Trophoblast cell (in vitro differentiated cells and primary cell): ENCODE results near the gene P3H3.

Source experiments
- DNase-seq, 2 donors: peaks; one replicate each; pipeline ENCODE4 v3.0.0-alpha.2; 2016
- H2AFZ ChIP-seq: 2 replicates; pipeline ENCODE4 v1.6.1; 2013; ENCODE audit warnings: low read length, moderate library complexity, mild to moderate bottlenecking; ENCODE audit not compliant: insufficient read depth, poor library complexity
- H2AK5ac ChIP-seq: 2 replicates; pipeline ENCODE4 v1.6.1; 2013; ENCODE audit warnings: mild to moderate bottlenecking, low read length
- H2BK120ac ChIP-seq: 2 replicates; pipeline ENCODE4 v1.6.1; 2013; ENCODE audit warnings: low read length, mild to moderate bottlenecking, moderate library complexity; ENCODE audit not compliant: insufficient read depth, poor library complexity
- H2BK12ac ChIP-seq: 2 replicates; pipeline ENCODE4 v1.6.1; 2013; ENCODE audit warnings: mild to moderate bottlenecking, low read length, moderate library complexity
- H2BK5ac ChIP-seq: 2 replicates; pipeline ENCODE4 v1.6.1; 2013; ENCODE audit warnings: low read length, low read depth, moderate library complexity, mild to moderate bottlenecking; ENCODE audit not compliant: poor library complexity
- H3K14ac ChIP-seq: 2 replicates; pipeline ENCODE4 v1.6.1; 2013; ENCODE audit warnings: mild to moderate bottlenecking, low read length
- H3K18ac ChIP-seq: 2 replicates; pipeline ENCODE4 v1.6.1; 2013; ENCODE audit warnings: mild to moderate bottlenecking, low read length
- H3K23ac ChIP-seq: 2 replicates; pipeline ENCODE4 v1.6.1; 2013; ENCODE audit warnings: low read length
- H3K27ac ChIP-seq: 2 replicates; pipeline ENCODE4 v1.5.1; 2013; ENCODE audit warnings: low read depth, mild to moderate bottlenecking, inconsistent platforms, low read length, moderate library complexity
- H3K27me3 ChIP-seq: 2 replicates; pipeline ENCODE4 v1.6.1; 2013; ENCODE audit warnings: inconsistent platforms, mild to moderate bottlenecking, low read length, moderate library complexity; ENCODE audit not compliant: insufficient read depth
- H3K36me3 ChIP-seq, 2 experiments: 1 replicate in 1 of 2; 2 replicates in 1 of 2; pipeline ENCODE4 v1.6.1; 2013; ENCODE audit warnings: low read length in 2 of 2, mild to moderate bottlenecking in 2 of 2, moderate library complexity in 1 of 2; ENCODE audit not compliant: insufficient read depth in 2 of 2, control insufficient read depth in 1 of 2
- H3K4ac ChIP-seq: 2 replicates; pipeline ENCODE4 v1.6.1; 2013; ENCODE audit warnings: low read depth, mild to moderate bottlenecking, low read length, moderate library complexity
- H3K4me1 ChIP-seq, 2 experiments: 1 replicate in 1 of 2; 2 replicates in 1 of 2; pipeline ENCODE4 v1.6.1; 2013; ENCODE audit warnings: low read length in 2 of 2, mild to moderate bottlenecking in 2 of 2, moderate library complexity in 1 of 2; ENCODE audit not compliant: insufficient read depth in 2 of 2, control insufficient read depth in 1 of 2
- H3K4me2 ChIP-seq: 2 replicates; pipeline ENCODE4 v1.6.1; 2013; ENCODE audit warnings: inconsistent platforms, mild to moderate bottlenecking, low read length, moderate library complexity
- H3K4me3 ChIP-seq: 2 replicates; pipeline ENCODE4 v1.5.1; 2013; ENCODE audit warnings: mild to moderate bottlenecking, low read depth, low read length, inconsistent platforms
- H3K79me1 ChIP-seq: one replicate; pipeline ENCODE4 v1.6.1; 2013; ENCODE audit warnings: low read length
- H3K79me2 ChIP-seq: 2 replicates; pipeline ENCODE4 v1.6.1; 2013; ENCODE audit warnings: low read length, mild to moderate bottlenecking; ENCODE audit not compliant: control insufficient read depth, insufficient read depth, poor library complexity
- H3K9ac ChIP-seq: 2 replicates; pipeline ENCODE4 v1.6.1; 2013; ENCODE audit warnings: mild to moderate bottlenecking, low read length
- H3K9me3 ChIP-seq: 2 replicates; pipeline ENCODE4 v1.6.1; 2013; ENCODE audit warnings: low read depth, mild to moderate bottlenecking, control low read depth, inconsistent platforms, low read length; ENCODE audit not compliant: insufficient read depth
- H4K12ac ChIP-seq: 2 replicates; pipeline ENCODE4 v1.6.1; 2013; ENCODE audit warnings: low read depth, mild to moderate bottlenecking, low read length, moderate library complexity
- H4K8ac ChIP-seq: 2 replicates; pipeline ENCODE4 v1.6.1; 2013; ENCODE audit warnings: low read depth, mild to moderate bottlenecking, low read length, moderate library complexity
- H4K91ac ChIP-seq: one replicate; pipeline ENCODE4 v1.6.1; 2013; ENCODE audit warnings: low read depth, mild to moderate bottlenecking, low read length, moderate library complexity
- WGBS: extraction: QIAGEN DNeasy Blood & Tissue Kit; methylation state at CpG from one replicate; pipeline ENCODE4 v1.1.7; 2013; ENCODE audit warnings: missing lambda C conversion rate; ENCODE audit not compliant: insufficient read length, insufficient coverage; ENCODE audit errors: extremely low coverage; 5-methylcytosine and 5-hydroxymethylcytosine counted together

The P3H3 gene

GRCh38 chr12:6823182-6824084 is 4.8 kb upstream of the P3H3 start:
- Histone ChIP-seq H2AFZ (no peak overlapping the region), H3K79me1 (peaks cover 5% of the 10 kb centered on the region), H2AK5ac (no peak overlapping the region), H3K4me2 (no peak overlapping the region), H3K27ac (no peak overlapping the region), H2BK120ac (no peak overlapping the region), H3K14ac (no peak overlapping the region), H3K36me3 (no peaks in the 10 kb centered on the region), H3K18ac (no peak overlapping the region), H3K23ac (no peak overlapping the region), H4K12ac (no peak overlapping the region), H2BK5ac (no peak overlapping the region), H3K4me1 (peaks cover 12 to 33% of the 10 kb centered on the region in 2 experiments), H3K9ac (no peak overlapping the region), H2BK12ac (no peak overlapping the region), H3K4ac (no peak overlapping the region), H3K27me3 (no peaks in the 10 kb centered on the region), H3K4me3 (no peak overlapping the region), H3K9me3 (no peaks in the 10 kb centered on the region), H4K8ac (no peak overlapping the region), H3K79me2 (no peaks in the 10 kb centered on the region), H4K91ac (no peak overlapping the region)
- no peak for DNase-seq
- WGBS = no CpG with 5 or more reads among the region's 12 CpGs

- Histone ChIP-seq H3K27me3 (no peaks in the 10 kb centered on the region), H4K91ac (no peak overlapping the region), H3K36me3 (no peaks in the 10 kb centered on the region), H3K18ac (no peak overlapping the region), H2AK5ac (peak overlapping the region; percentile 27), H3K79me1 (peaks cover 12% of the 10 kb centered on the region), H4K8ac (no peak overlapping the region), H3K27ac (no peak overlapping the region), H3K4ac (no peak overlapping the region), H2BK120ac (no peak overlapping the region), H3K4me3 (no peak overlapping the region), H3K79me2 (peaks cover 7% of the 10 kb centered on the region), H3K9me3 (no peaks in the 10 kb centered on the region), H2BK5ac (no peak overlapping the region), H2BK12ac (no peak overlapping the region), H3K23ac (no peak overlapping the region), H3K4me1 (peaks cover 12 to 33% of the 10 kb centered on the region in 2 experiments), H2AFZ (no peak overlapping the region), H3K14ac (no peak overlapping the region), H3K4me2 (no peak overlapping the region), H3K9ac (no peak overlapping the region), H4K12ac (no peak overlapping the region)
- DNase-seq = no peak
- no CpG with 5 or more reads among the region's 37 CpGs for WGBS
Measured at GRCh38 chr12:6824085-6824775, 4.0 kb upstream of the P3H3 start.

- Histone ChIP-seq H3K9me3 (no peaks in the 10 kb centered on the region), H3K27ac (no peak overlapping the region), H2AK5ac (no peak overlapping the region), H2BK5ac (no peak overlapping the region), H3K4me1 (peaks cover 12 to 35% of the 10 kb centered on the region in 2 experiments), H4K12ac (peak overlapping the region; percentile 13), H2BK120ac (no peak overlapping the region), H3K4ac (no peak overlapping the region), H3K79me2 (peaks cover 8% of the 10 kb centered on the region), H4K8ac (no peak overlapping the region), H3K27me3 (no peaks in the 10 kb centered on the region), H3K36me3 (peaks cover 0 to 2% of the 10 kb centered on the region in 2 experiments), H3K23ac (no peak overlapping the region), H3K18ac (no peak overlapping the region), H3K9ac (no peak overlapping the region), H3K14ac (no peak overlapping the region), H3K79me1 (peaks cover 15% of the 10 kb centered on the region), H3K4me2 (no peak overlapping the region), H2AFZ (no peak overlapping the region), H4K91ac (no peak overlapping the region), H3K4me3 (no peak overlapping the region), H2BK12ac (no peak overlapping the region)
- no peak for DNase-seq
- WGBS = no CpG with 5 or more reads among the region's 12 CpGs
Measured at GRCh38 chr12:6824901-6825381, 3.3 kb upstream of the P3H3 start.

- Histone ChIP-seq H3K4me2 (no peak overlapping the region), H2AFZ (no peak overlapping the region), H3K79me1 (peaks cover 15% of the 10 kb centered on the region), H3K4me3 (no peak overlapping the region), H3K27ac (no peak overlapping the region), H3K14ac (no peak overlapping the region), H2BK5ac (no peak overlapping the region), H3K4ac (no peak overlapping the region), H2BK120ac (no peak overlapping the region), H3K9ac (no peak overlapping the region), H4K12ac (no peak overlapping the region), H3K79me2 (peaks cover 8% of the 10 kb centered on the region), H2AK5ac (no peak overlapping the region), H3K36me3 (peaks cover 4 to 8% of the 10 kb centered on the region in 2 experiments), H3K4me1 (peaks cover 12 to 35% of the 10 kb centered on the region in 2 experiments), H3K18ac (no peak overlapping the region), H3K27me3 (no peaks in the 10 kb centered on the region), H3K9me3 (no peaks in the 10 kb centered on the region), H4K8ac (no peak overlapping the region), H2BK12ac (no peak overlapping the region), H3K23ac (no peak overlapping the region), H4K91ac (no peak overlapping the region)
- WGBS = no CpG with 5 or more reads among the region's 19 CpGs
- peak; percentile 73 to 82 for DNase-seq
Measured at GRCh38 chr12:6825398-6826124, 2.6 kb upstream of the P3H3 start.
